H9 (cell line): ENCODE measurements around the gene ABCG4. TPM values are rescaled to one million over a fixed set of nuclear protein-coding genes. Genes with fewer than 3 reads are reported as not detected.

Experiments
- DNase-seq: peaks from one replicate; pipeline ENCODE4 v3.0.0-alpha.2; 2017
- H2AFZ ChIP-seq: one replicate; pipeline ENCODE4 v1.6.1; 2013; ENCODE audit warnings: mild to moderate bottlenecking, low read length, control low read depth, moderate library complexity
- H2AK5ac ChIP-seq: 2 replicates; pipeline ENCODE4 v1.6.1; 2013; ENCODE audit warnings: low read length, control low read depth, mixed read lengths; ENCODE audit not compliant: insufficient read length
- H2BK120ac ChIP-seq: one replicate; pipeline ENCODE4 v1.6.1; 2013; ENCODE audit warnings: low read depth, mild to moderate bottlenecking, low read length, control low read depth, inconsistent platforms; ENCODE audit not compliant: poor library complexity, severe bottlenecking
- H2BK12ac ChIP-seq: 2 replicates; pipeline ENCODE4 v1.6.1; 2013; ENCODE audit warnings: low read length, control low read depth, mixed read lengths, low read depth; ENCODE audit not compliant: insufficient read length
- H2BK15ac ChIP-seq: 2 replicates; pipeline ENCODE4 v1.6.1; 2013; ENCODE audit warnings: low read depth, low read length, control low read depth
- H2BK20ac ChIP-seq: one replicate; pipeline ENCODE4 v1.6.1; 2013; ENCODE audit warnings: low read depth, mild to moderate bottlenecking, low read length, control low read depth, inconsistent platforms; ENCODE audit not compliant: poor library complexity, severe bottlenecking
- H2BK5ac ChIP-seq: 2 replicates; pipeline ENCODE4 v1.6.1; 2013; ENCODE audit warnings: low read length, control low read depth, mixed read lengths; ENCODE audit not compliant: insufficient read length
- H3K14ac ChIP-seq: 2 replicates; pipeline ENCODE4 v1.6.1; 2013; ENCODE audit warnings: low read length, control low read depth; ENCODE audit not compliant: insufficient read depth
- H3K18ac ChIP-seq: 2 replicates; pipeline ENCODE4 v1.6.1; 2013; ENCODE audit warnings: low read depth, mild to moderate bottlenecking, mixed read lengths, low read length, control low read depth; ENCODE audit not compliant: insufficient read length
- H3K23ac ChIP-seq: 2 replicates; pipeline ENCODE4 v1.6.1; 2013; ENCODE audit warnings: low read length, control low read depth, mixed read lengths, low read depth; ENCODE audit not compliant: insufficient read length
- H3K23me2 ChIP-seq: 2 replicates; pipeline ENCODE4 v1.6.1; 2013; ENCODE audit warnings: low read depth, mild to moderate bottlenecking, mixed read lengths, low read length, control low read depth; ENCODE audit not compliant: insufficient read length, poor library complexity, severe bottlenecking
- H3K27ac ChIP-seq: 2 replicates; pipeline ENCODE4 v1.5.1; 2013; ENCODE audit warnings: low read length, control low read depth, mixed read lengths, low read depth; ENCODE audit not compliant: insufficient read length
- H3K27me3 ChIP-seq: 2 replicates; pipeline ENCODE4 v1.6.1; 2013; ENCODE audit warnings: low read length, control low read depth, inconsistent platforms; ENCODE audit not compliant: insufficient read depth
- H3K4ac ChIP-seq: 2 replicates; pipeline ENCODE4 v1.6.1; 2013; ENCODE audit warnings: low read depth, mild to moderate bottlenecking, control low read depth, inconsistent platforms, low read length, moderate library complexity
- H3K4me1 ChIP-seq: 2 replicates; pipeline ENCODE4 v1.6.1; 2013; ENCODE audit warnings: low read length, control low read depth, inconsistent platforms; ENCODE audit not compliant: insufficient read depth
- H3K4me2 ChIP-seq: 2 replicates; pipeline ENCODE4 v1.6.1; 2013; ENCODE audit warnings: low read length, control low read depth, mixed read lengths; ENCODE audit not compliant: insufficient read length, insufficient read depth
- H3K56ac ChIP-seq: 2 replicates; pipeline ENCODE4 v1.6.1; 2013; ENCODE audit warnings: low read depth, mild to moderate bottlenecking, mixed read lengths, low read length, control low read depth; ENCODE audit not compliant: insufficient read length
- H3K79me1 ChIP-seq: 2 replicates; pipeline ENCODE4 v1.6.1; 2013; ENCODE audit warnings: low read depth, mild to moderate bottlenecking, moderate library complexity, low read length, control low read depth, inconsistent platforms; ENCODE audit not compliant: insufficient read depth, poor library complexity, severe bottlenecking
- H3K79me2 ChIP-seq: 2 replicates; pipeline ENCODE4 v1.6.1; 2013; ENCODE audit warnings: low read length, control low read depth, inconsistent platforms; ENCODE audit not compliant: insufficient read depth
- H3K9ac ChIP-seq: 2 replicates; pipeline ENCODE4 v1.6.1; 2013; ENCODE audit warnings: low read length, control low read depth, mixed read lengths; ENCODE audit not compliant: insufficient read length; ENCODE audit errors: extremely low read depth
- H3K9me3 ChIP-seq: one replicate; pipeline ENCODE4 v1.6.1; 2013; ENCODE audit warnings: low read depth, low read length, inconsistent platforms; ENCODE audit not compliant: control insufficient read depth
- H3T11ph ChIP-seq: one replicate; pipeline ENCODE4 v1.6.1; 2013; ENCODE audit warnings: mild to moderate bottlenecking, low read length, control low read depth, inconsistent platforms
- H4K20me1 ChIP-seq: one replicate; pipeline ENCODE4 v1.6.1; 2013; ENCODE audit not compliant: control insufficient read depth, insufficient read length, insufficient read depth
- H4K5ac ChIP-seq: 2 replicates; pipeline ENCODE4 v1.6.1; 2013; ENCODE audit warnings: low read depth, mild to moderate bottlenecking, mixed read lengths, low read length, control low read depth; ENCODE audit not compliant: insufficient read length
- H4K8ac ChIP-seq: replicated peaks from 2 replicates; pipeline ENCODE4 v1.6.1; 2013; ENCODE audit warnings: low read length, control low read depth, mixed read lengths, low read depth; ENCODE audit not compliant: insufficient read length
- H4K91ac ChIP-seq: 2 replicates; pipeline ENCODE4 v1.6.1; 2013; ENCODE audit warnings: low read depth, mild to moderate bottlenecking, moderate library complexity, mixed read lengths, low read length, control low read depth; ENCODE audit not compliant: insufficient read length
- H3K27ac Mint-ChIP-seq, 3 experiments: 2 replicates in 2 of 3; 3 replicates in 1 of 3; pipeline ENCODE4 v1.8.0; 2020 to 2021; ENCODE audit warnings: mixed read lengths in 3 of 3, mild to moderate bottlenecking in 1 of 3, moderate library complexity in 1 of 3
- H3K27me3 Mint-ChIP-seq: 2 replicates; pipeline ENCODE4 v1.8.0; 2021; ENCODE audit warnings: low read depth, mild to moderate bottlenecking, moderate library complexity, mixed read lengths
- H3K36me3 Mint-ChIP-seq, 3 experiments: 2 replicates in 2 of 3; 3 replicates in 1 of 3; pipeline ENCODE4 v1.8.0; 2020 to 2021; ENCODE audit warnings: low read depth in 3 of 3, mixed read lengths in 3 of 3; ENCODE audit not compliant: insufficient read depth in 1 of 3
- H3K4me1 Mint-ChIP-seq, 2 experiments: 2 replicates each; pipeline ENCODE4 v1.8.0; 2020; ENCODE audit warnings: mixed read lengths in 2 of 2
- H3K4me3 Mint-ChIP-seq, 2 experiments: 2 replicates in 1 of 2; 3 replicates in 1 of 2; pipeline ENCODE4 v1.8.0; 2020 to 2021; ENCODE audit warnings: mild to moderate bottlenecking in 2 of 2, mixed read lengths in 2 of 2, moderate library complexity in 1 of 2
- H3K9me3 Mint-ChIP-seq, 2 experiments: 2 replicates in 1 of 2; 3 replicates in 1 of 2; pipeline ENCODE4 v1.8.0; 2020; ENCODE audit warnings: mild to moderate bottlenecking in 2 of 2, mixed read lengths in 2 of 2, moderate library complexity in 1 of 2
- CTCF ChIP-seq: fragments of 200-600 bp; sonication (generic); conservative IDR thresholded peaks from 3 replicates; pipeline ENCODE4 v1.8.0; 2021; ENCODE audit warnings: antibody characterized with exemption, mild to moderate bottlenecking
- WGBS: extraction: QIAGEN DNeasy Blood & Tissue Kit; methylation state at CpG from one replicate; pipeline ENCODE4 v1.1.7; 2013; ENCODE audit warnings: missing lambda C conversion rate, low lambda C conversion rate, mixed read lengths; ENCODE audit not compliant: insufficient read length; ENCODE audit errors: extremely low coverage; 5-methylcytosine and 5-hydroxymethylcytosine counted together
- total RNA-seq: library from RNA; stranded (reverse); gene quantifications from 2 replicates; pipeline ENCODE4 v1.2.1, GENCODE V29; 2021

Gene ABCG4
- total RNA-seq, 1 experiment from 2014 or later = 1.2 TPM

- H2BK15ac ChIP-seq = no peak overlapping the region
- H3T11ph ChIP-seq = no peak overlapping the region
- no peak overlapping the region for H4K8ac ChIP-seq
- H3K4me1 ChIP-seq = peaks cover 2% of the 10 kb centered on the region; the same call in 1 of the 2 replicates
- no peak overlapping the region for H2BK12ac ChIP-seq
- no peak overlapping the region for H2BK5ac ChIP-seq
- no peaks in the 10 kb centered on the region for H4K20me1 ChIP-seq
- Mint-ChIP-seq H3K36me3 (no peaks in the 10 kb centered on the region; a peak in 1 of 7 replicates), H3K4me3 (no peak overlapping the region), H3K27me3 (no peaks in the 10 kb centered on the region; the same call in none of the 2 replicates), H3K4me1 (peaks cover 17 to 28% of the 10 kb centered on the region in 2 experiments), H3K9me3 (no peaks in the 10 kb centered on the region; a peak in 1 of 5 replicates), H3K27ac (no peak overlapping the region)
- no peak overlapping the region for H3K4ac ChIP-seq
- H3K27me3 ChIP-seq = no peaks in the 10 kb centered on the region
- no peaks in the 10 kb centered on the region for H3K9me3 ChIP-seq
- no peaks in the 10 kb centered on the region for H3K23me2 ChIP-seq
- DNase-seq = no peak
- H2BK20ac ChIP-seq = no peak overlapping the region
- H2BK120ac ChIP-seq = no peak overlapping the region
- H4K91ac ChIP-seq = no peak overlapping the region
- whole genome bisulfite sequencing = no CpG with 5 or more reads among the region's 3 CpGs
- H3K23ac ChIP-seq = no peak overlapping the region
- no peak overlapping the region for H2AK5ac ChIP-seq
- no peak overlapping the region for H3K27ac ChIP-seq
- H3K79me2 ChIP-seq = no peaks in the 10 kb centered on the region
- no peak overlapping the region for H3K9ac ChIP-seq
- no peak for TF ChIP-seq CTCF
- H3K14ac ChIP-seq = no peak overlapping the region
- H2AFZ ChIP-seq = no peak overlapping the region
- no peak overlapping the region for H3K18ac ChIP-seq
- H3K4me2 ChIP-seq = no peak overlapping the region
- H4K5ac ChIP-seq = no peak overlapping the region
- H3K79me1 ChIP-seq = no peaks in the 10 kb centered on the region
- no peak overlapping the region for H3K56ac ChIP-seq
Observed at GRCh38 chr11:119192111-119192510, 43.3 kb downstream of the ABCG4 start.
